Measurements from ENCODE around the gene CPNE7. TPM values are rescaled to one million over a fixed set of nuclear protein-coding genes. Genes with fewer than 3 reads are reported as not detected.

Gene CPNE7
- polyA plus RNA-seq, 1 donor, result 11.7 TPM

GRCh38 chr16:89642574-89642973 lies 67.0 kb downstream of the CPNE7 start:
- Histone ChIP-seq H3K4me1 (ENCODE audit: control insufficient read depth, insufficient read depth, low read length) (no peaks in the 10 kb centered on the region), H3K27ac (ENCODE audit: low read length) (no peak overlapping the region), H3K4me3 (ENCODE audit: low read length) (no peak overlapping the region), H3K36me3 (ENCODE audit: control insufficient read depth, insufficient read depth, low read length) (peaks cover 43% of the 10 kb centered on the region), H3K9me3 (ENCODE audit: control insufficient read depth, low read depth, low read length) (peaks cover 4% of the 10 kb centered on the region), H3K27me3 (ENCODE audit: control insufficient read depth, insufficient read depth, low read length) (no peaks in the 10 kb centered on the region)
- no peak for DNase-seq
- WGBS (ENCODE audit: insufficient coverage, low lambda C conversion rate), result no CpG with 5 or more reads among the region's 13 CpGs

DNA sequence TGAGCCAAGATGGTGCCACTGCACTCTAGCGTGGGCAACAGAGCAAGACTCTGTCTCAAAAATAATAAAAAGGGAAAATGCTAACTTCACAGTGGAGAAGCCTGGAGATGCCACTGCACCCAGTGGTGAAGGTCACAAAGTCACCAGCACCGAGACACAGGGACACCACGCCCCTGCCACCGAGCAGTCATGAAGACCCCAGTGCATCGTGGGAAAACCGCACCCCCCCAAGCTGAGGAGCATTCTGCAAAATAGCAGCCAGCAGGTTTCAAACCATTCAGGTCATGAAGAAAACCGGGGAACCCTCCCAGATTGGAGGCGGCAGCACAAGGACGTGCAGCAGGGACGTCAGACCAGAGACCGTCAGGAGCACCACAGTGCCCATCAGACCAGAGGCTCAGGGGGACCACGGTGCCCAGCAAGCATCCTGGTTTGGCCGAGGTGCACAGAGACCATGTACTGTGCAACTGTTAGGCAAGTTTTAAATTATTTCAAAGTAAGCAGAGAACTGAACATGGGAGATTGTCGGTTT lies 68.3 kb downstream of the CPNE7 start:
- Histone ChIP-seq H3K36me3 (ENCODE audit: control insufficient read depth, insufficient read depth, low read length) (peaks cover 35% of the 10 kb centered on the region), H3K9me3 (ENCODE audit: control insufficient read depth, low read depth, low read length) (peaks cover 6% of the 10 kb centered on the region), H3K27ac (ENCODE audit: low read length) (no peak overlapping the region), H3K4me3 (ENCODE audit: low read length) (no peak overlapping the region), H3K4me1 (ENCODE audit: control insufficient read depth, insufficient read depth, low read length) (no peaks in the 10 kb centered on the region), H3K27me3 (ENCODE audit: control insufficient read depth, insufficient read depth, low read length) (no peaks in the 10 kb centered on the region)
- DNase-seq, result no peak
- WGBS (ENCODE audit: insufficient coverage, low lambda C conversion rate), result no CpG with 5 or more reads among the region's 14 CpGs

GRCh38 chr16:89645122-89645521 lies 69.6 kb downstream of the CPNE7 start:
- no peaks in the 10 kb centered on the region for H3K4me1 ChIP-seq (ENCODE audit: control insufficient read depth, insufficient read depth, low read length)
- no peak overlapping the region for H3K27ac ChIP-seq (ENCODE audit: low read length)
- no CpG with 5 or more reads among the region's 11 CpGs for WGBS (ENCODE audit: insufficient coverage, low lambda C conversion rate)
- no peaks in the 10 kb centered on the region for H3K27me3 ChIP-seq (ENCODE audit: control insufficient read depth, insufficient read depth, low read length)
- DNase-seq, result no peak
- H3K9me3 ChIP-seq (ENCODE audit: control insufficient read depth, low read depth, low read length), result peaks cover 6% of the 10 kb centered on the region
- no peak overlapping the region for H3K4me3 ChIP-seq (ENCODE audit: low read length)
- peaks cover 40% of the 10 kb centered on the region for H3K36me3 ChIP-seq (ENCODE audit: control insufficient read depth, insufficient read depth, low read length)

DNA sequence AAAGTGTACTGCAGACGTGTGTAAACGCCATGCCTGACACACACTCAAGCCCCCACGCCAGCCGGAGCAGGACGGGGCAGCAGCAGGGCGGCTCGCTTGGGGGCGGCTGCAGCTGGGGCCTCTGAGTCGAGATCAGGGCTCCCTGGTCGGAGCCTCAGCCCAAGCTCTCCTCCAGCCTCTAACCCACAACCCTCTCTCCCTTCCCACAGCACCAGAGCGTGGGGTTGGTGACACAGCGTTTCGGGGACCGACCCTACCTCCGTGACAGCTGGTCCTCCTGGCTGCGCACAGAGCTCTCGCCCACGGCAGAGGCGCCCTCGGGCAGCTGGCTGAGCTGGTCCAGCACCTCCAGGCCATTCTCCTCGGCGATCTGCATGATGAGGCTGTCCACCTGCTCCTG lies 70.7 kb downstream of the CPNE7 start:
- DNase-seq, result no peak
- Histone ChIP-seq H3K4me1 (ENCODE audit: control insufficient read depth, insufficient read depth, low read length) (no peaks in the 10 kb centered on the region), H3K4me3 (ENCODE audit: low read length) (no peak overlapping the region), H3K27me3 (ENCODE audit: control insufficient read depth, insufficient read depth, low read length) (no peaks in the 10 kb centered on the region), H3K27ac (ENCODE audit: low read length) (no peak overlapping the region), H3K36me3 (ENCODE audit: control insufficient read depth, insufficient read depth, low read length) (peaks cover 48% of the 10 kb centered on the region), H3K9me3 (ENCODE audit: control insufficient read depth, low read depth, low read length) (peaks cover 6% of the 10 kb centered on the region)
- no CpG with 5 or more reads among the region's 22 CpGs for WGBS (ENCODE audit: insufficient coverage, low lambda C conversion rate)

Other genes starting within 250 kb of the CPNE7 start
- gene ANKRD11, start 85.2 kb upstream of the CPNE7 start, polyA plus RNA-seq, result 83.9 TPM
- gene SPG7, start 67.4 kb upstream of the CPNE7 start, polyA plus RNA-seq, result 135 TPM
- 3,996 TPM for gene RPL13, start 15.1 kb upstream of the CPNE7 start, polyA plus RNA-seq
- gene DPEP1, start 37.9 kb downstream of the CPNE7 start, polyA plus RNA-seq, result 165 TPM
- gene CHMP1A, start 82.0 kb downstream of the CPNE7 start, polyA plus RNA-seq, result 77.1 TPM
- gene SPATA33, start 82.1 kb downstream of the CPNE7 start, polyA plus RNA-seq, result 11.0 TPM
- gene CDK10, start 110.9 kb downstream of the CPNE7 start, polyA plus RNA-seq, result 165 TPM
- 18.7 TPM for gene SPATA2L, start 125.9 kb downstream of the CPNE7 start, polyA plus RNA-seq
- 13.4 TPM for gene VPS9D1, start 145.1 kb downstream of the CPNE7 start, polyA plus RNA-seq
- 35.7 TPM for gene ZNF276, start 145.8 kb downstream of the CPNE7 start, polyA plus RNA-seq
- 23.3 TPM for gene FANCA, start 240.9 kb downstream of the CPNE7 start, polyA plus RNA-seq

Data from large intestine (tissue), 3 donors.